ENCODE data around the gene HS6ST2. TPM values are rescaled to one million over a fixed set of nuclear protein-coding genes. Genes with fewer than 3 reads are reported as not detected.

Gene HS6ST2
- total and polyA plus RNA-seq, 9 of the 15 experiments (the other 6 are each of a cell fraction or from before 2014, with no cell fraction given): not detected

DNA sequence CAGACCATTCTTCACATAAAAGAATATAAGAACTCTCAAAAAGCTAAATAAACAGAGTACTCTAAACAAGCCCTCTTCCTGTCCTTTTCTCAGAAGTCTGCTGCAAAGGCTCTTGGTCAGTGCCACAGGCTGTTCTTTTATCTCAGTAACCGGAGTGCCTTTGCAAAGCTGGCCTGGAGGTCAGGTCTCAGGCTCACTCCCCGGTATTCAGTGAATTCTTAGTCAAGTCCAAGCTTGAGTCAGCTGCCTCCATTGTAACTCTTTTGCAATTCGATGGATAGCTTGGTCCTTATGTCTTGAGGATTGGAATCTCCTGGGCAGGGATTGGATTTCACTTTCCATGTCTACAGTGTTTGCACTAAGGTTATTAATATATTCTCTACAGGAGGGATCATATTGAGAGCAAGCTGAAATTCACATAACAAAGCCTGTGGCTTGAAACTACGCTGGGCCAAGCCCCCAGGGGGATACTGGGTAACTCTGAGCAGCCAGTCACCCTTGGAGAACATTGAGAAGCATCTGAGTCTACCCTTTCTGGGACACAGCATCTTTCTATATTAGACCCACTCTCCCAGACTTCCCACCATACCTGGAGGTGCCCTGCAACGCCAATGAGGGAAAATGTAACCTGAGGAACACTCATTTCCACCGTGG lies 10.0 kb upstream of the HS6ST2 start:
- Histone ChIP-seq H3K9me1 (ENCODE audit: control insufficient read depth, insufficient read depth, low read length) (no peaks in the 10 kb centered on the region), H3K36me3 (ENCODE audit: control insufficient read depth, insufficient read depth, low read length) (no peaks in the 10 kb centered on the region), H3K79me2 (ENCODE audit: control insufficient read depth, insufficient read depth, low read length) (no peaks in the 10 kb centered on the region), H3K9me3 (replicated peaks; ENCODE audit: control insufficient read depth, insufficient read depth, low read depth, low read length) (no peaks in the 10 kb centered on the region), H3K4me2 (ENCODE audit: insufficient read depth, low read length) (no peak overlapping the region), H3K27ac (ENCODE audit: extremely low read depth, low read depth, low read length) (no peak overlapping the region), H2AFZ (ENCODE audit: low read depth, low read length) (no peak overlapping the region), H3K9ac (ENCODE audit: insufficient read depth in 1 of 2, low read depth in 2 of 2, low read length in 2 of 2) (no peak overlapping the region), H3K4me3 (no peak overlapping the region), H4K20me1 (replicated peaks; ENCODE audit: control insufficient read depth, insufficient read depth, low read length) (no peaks in the 10 kb centered on the region), H3K27me3 (ENCODE audit: control insufficient read depth in 2 of 2, insufficient read depth in 2 of 2, low read length in 2 of 2) (no peaks in the 10 kb centered on the region), H3K4me1 (replicated peaks in 1 of 2; ENCODE audit: control insufficient read depth in 2 of 2, insufficient read depth in 2 of 2, low read length in 2 of 2) (no peaks in the 10 kb centered on the region)
- CTCF ChIA-PET (ENCODE audit: low intra/inter-chr PET ratio): no interaction called here
- DNase-seq (ENCODE audit: extremely low read depth in 1 of 4, low spot score in 3 of 4) (no peak), ATAC-seq (no peak), FAIRE-seq (no peak)
- POLR2A ChIA-PET: interaction anchor here (0.6 kb wide), 1 partner anchor 59 kb away, joined by 3 read pairs; no protein-coding TSS in a partner anchor
- BruUV-seq (replicated peaks): no TSS peak
- intact Hi-C loops (cut with micrococcal nuclease) (no loop called here), in situ Hi-C loops (cut with MboI) (no loop called here)
- WGBS (ENCODE audit: insufficient coverage, low coverage, missing lambda C conversion rate): 0% methylated on average over 6 of the region's 6 CpGs
- TF ChIP-seq HDAC3 (IDR thresholded peaks at IDR 0.05; ENCODE audit: borderline replicate concordance, partially characterized antibody) (no peak), RAD21 (CRISPR knock-in tag; conservative IDR thresholded peaks at IDR 0.05 in 1 of 2, IDR thresholded peaks at IDR 0.05 in 1 of 2) (no peak), ZNF24 (IDR thresholded peaks at IDR 0.05) (no peak), ZNF707 (CRISPR knock-in tag; conservative IDR thresholded peaks at IDR 0.05) (no peak), HDAC6 (IDR thresholded peaks at IDR 0.05; ENCODE audit: low read depth, low read length) (no peak), SNRNP70 (optimal IDR thresholded peaks at IDR 0.05; ENCODE audit: low read depth, low read length) (no peak), GABPB1 (CRISPR knock-in tag; IDR thresholded peaks at IDR 0.05) (no peak), FOXM1 (IDR thresholded peaks at IDR 0.05; ENCODE audit: low read depth) (no peak), FOXM1 (CRISPR knock-in tag; IDR thresholded peaks at IDR 0.05; ENCODE audit: low read depth) (no peak)
- TF ChIP-seq, protein P1, sequence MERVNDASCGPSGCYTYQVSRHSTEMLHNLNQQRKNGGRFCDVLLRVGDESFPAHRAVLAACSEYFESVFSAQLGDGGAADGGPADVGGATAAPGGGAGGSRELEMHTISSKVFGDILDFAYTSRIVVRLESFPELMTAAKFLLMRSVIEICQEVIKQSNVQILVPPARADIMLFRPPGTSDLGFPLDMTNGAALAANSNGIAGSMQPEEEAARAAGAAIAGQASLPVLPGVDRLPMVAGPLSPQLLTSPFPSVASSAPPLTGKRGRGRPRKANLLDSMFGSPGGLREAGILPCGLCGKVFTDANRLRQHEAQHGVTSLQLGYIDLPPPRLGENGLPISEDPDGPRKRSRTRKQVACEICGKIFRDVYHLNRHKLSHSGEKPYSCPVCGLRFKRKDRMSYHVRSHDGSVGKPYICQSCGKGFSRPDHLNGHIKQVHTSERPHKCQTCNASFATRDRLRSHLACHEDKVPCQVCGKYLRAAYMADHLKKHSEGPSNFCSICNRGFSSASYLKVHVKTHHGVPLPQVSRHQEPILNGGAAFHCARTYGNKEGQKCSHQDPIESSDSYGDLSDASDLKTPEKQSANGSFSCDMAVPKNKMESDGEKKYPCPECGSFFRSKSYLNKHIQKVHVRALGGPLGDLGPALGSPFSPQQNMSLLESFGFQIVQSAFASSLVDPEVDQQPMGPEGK (CRISPR knock-in tag; IDR thresholded peaks at IDR 0.05; ENCODE audit: borderline replicate concordance): no peak
- TF ChIP-seq, protein P2, sequence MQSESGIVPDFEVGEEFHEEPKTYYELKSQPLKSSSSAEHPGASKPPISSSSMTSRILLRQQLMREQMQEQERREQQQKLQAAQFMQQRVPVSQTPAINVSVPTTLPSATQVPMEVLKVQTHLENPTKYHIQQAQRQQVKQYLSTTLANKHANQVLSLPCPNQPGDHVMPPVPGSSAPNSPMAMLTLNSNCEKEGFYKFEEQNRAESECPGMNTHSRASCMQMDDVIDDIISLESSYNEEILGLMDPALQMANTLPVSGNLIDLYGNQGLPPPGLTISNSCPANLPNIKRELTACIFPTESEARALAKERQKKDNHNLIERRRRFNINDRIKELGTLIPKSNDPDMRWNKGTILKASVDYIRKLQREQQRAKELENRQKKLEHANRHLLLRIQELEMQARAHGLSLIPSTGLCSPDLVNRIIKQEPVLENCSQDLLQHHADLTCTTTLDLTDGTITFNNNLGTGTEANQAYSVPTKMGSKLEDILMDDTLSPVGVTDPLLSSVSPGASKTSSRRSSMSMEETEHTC (IDR thresholded peaks at IDR 0.05): no peak
- TF ChIP-seq, protein P3, sequence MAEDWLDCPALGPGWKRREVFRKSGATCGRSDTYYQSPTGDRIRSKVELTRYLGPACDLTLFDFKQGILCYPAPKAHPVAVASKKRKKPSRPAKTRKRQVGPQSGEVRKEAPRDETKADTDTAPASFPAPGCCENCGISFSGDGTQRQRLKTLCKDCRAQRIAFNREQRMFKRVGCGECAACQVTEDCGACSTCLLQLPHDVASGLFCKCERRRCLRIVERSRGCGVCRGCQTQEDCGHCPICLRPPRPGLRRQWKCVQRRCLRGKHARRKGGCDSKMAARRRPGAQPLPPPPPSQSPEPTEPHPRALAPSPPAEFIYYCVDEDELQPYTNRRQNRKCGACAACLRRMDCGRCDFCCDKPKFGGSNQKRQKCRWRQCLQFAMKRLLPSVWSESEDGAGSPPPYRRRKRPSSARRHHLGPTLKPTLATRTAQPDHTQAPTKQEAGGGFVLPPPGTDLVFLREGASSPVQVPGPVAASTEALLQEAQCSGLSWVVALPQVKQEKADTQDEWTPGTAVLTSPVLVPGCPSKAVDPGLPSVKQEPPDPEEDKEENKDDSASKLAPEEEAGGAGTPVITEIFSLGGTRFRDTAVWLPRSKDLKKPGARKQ (CRISPR knock-in tag; IDR thresholded peaks at IDR 0.05): no peak

Data from K562 (cell line).